Loucy (cell line): ENCODE results near the gene PPIP5K1.

Source experiments
- EZH2phosphoT487 ChIP-seq: fragments of 200-600 bp; IDR thresholded peaks from 2 replicates; pipeline ENCODE4 v1.6.1; 2018; ENCODE audit warnings: antibody characterized with exemption, mild to moderate bottlenecking, moderate library complexity, borderline replicate concordance
- TF ChIP-seq, protein P1 (sequence below): fragments of 200-600 bp; sonication (generic); conservative IDR thresholded peaks from 2 replicates; pipeline ENCODE4 v1.5.1; 2014; ENCODE audit warnings: mild to moderate bottlenecking, antibody characterized with exemption, low read length

GRCh38 chr15:43544266-43544665, 45.7 kb downstream of the PPIP5K1 start:
- TF ChIP-seq, protein P1, sequence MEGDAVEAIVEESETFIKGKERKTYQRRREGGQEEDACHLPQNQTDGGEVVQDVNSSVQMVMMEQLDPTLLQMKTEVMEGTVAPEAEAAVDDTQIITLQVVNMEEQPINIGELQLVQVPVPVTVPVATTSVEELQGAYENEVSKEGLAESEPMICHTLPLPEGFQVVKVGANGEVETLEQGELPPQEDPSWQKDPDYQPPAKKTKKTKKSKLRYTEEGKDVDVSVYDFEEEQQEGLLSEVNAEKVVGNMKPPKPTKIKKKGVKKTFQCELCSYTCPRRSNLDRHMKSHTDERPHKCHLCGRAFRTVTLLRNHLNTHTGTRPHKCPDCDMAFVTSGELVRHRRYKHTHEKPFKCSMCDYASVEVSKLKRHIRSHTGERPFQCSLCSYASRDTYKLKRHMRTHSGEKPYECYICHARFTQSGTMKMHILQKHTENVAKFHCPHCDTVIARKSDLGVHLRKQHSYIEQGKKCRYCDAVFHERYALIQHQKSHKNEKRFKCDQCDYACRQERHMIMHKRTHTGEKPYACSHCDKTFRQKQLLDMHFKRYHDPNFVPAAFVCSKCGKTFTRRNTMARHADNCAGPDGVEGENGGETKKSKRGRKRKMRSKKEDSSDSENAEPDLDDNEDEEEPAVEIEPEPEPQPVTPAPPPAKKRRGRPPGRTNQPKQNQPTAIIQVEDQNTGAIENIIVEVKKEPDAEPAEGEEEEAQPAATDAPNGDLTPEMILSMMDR = no peak
- no peak for TF ChIP-seq EZH2phosphoT487
